Central memory CD4-positive, alpha-beta T cell (primary cell): ENCODE measurements around the gene KIF6.
"Not testable (repeated sequence)": the region's sequence is repeated elsewhere in the genome, so short reads cannot be mapped to it uniquely, and the experiment has no call there.

Experiments used
- DNase-seq: peaks from one replicate; pipeline ENCODE4 v3.0.0; 2022
- total RNA-seq, 3 experiments: gene quantifications; one replicate each; lab custom pipeline; 2026; lab: John Stamatoyannopoulos, UW

Gene KIF6
- 0 to 0.14 (median 0) reads per million in 3 experiments for total RNA-seq

GRCh38 chr6:39724787-39725631 is at the start of gene KIF6:
Gene KIF6, minus strand, starts transcription at chr6:39725408. Its CDS starts 98 bp downstream, at chr6:39725310.
- peak; percentile 49 for DNase-seq

- no peak for DNase-seq
These were observed 48.6 kb upstream of the KIF6 start for GRCh38 chr6:39773782-39774181.

- DNase-seq = no peak
These were observed 47.5 kb upstream of the KIF6 start for GRCh38 chr6:39772559-39773273.

GRCh38 chr6:39770446-39770845 is 45.2 kb upstream of the KIF6 start:
- no peak for DNase-seq

GRCh38 chr6:39769012-39769411 is 43.8 kb upstream of the KIF6 start:
- DNase-seq = no peak

GRCh38 chr6:39765508-39766065 is 40.4 kb upstream of the KIF6 start:
- DNase-seq = no peak

GRCh38 chr6:39760226-39760952 is 35.2 kb upstream of the KIF6 start:
- DNase-seq = no peak

- DNase-seq = no peak
These were observed 33.8 kb upstream of the KIF6 start for GRCh38 chr6:39758905-39759605.

GRCh38 chr6:39756582-39756981 is 31.4 kb upstream of the KIF6 start:
- DNase-seq = no peak

GRCh38 chr6:39755231-39755630 is 30.0 kb upstream of the KIF6 start:
- DNase-seq = no peak

GRCh38 chr6:39754514-39755115 is 29.4 kb upstream of the KIF6 start:
- no peak for DNase-seq

GRCh38 chr6:39753725-39754045 is 28.5 kb upstream of the KIF6 start:
- no peak for DNase-seq

GRCh38 chr6:39752835-39753724 is 27.9 kb upstream of the KIF6 start:
- no peak for DNase-seq

- DNase-seq = no peak
These were observed 21.6 kb upstream of the KIF6 start for GRCh38 chr6:39746795-39747194.

- no peak for DNase-seq
These were observed 8.5 kb upstream of the KIF6 start for GRCh38 chr6:39733704-39734103.

GRCh38 chr6:39731565-39731964 is 6.4 kb upstream of the KIF6 start:
- no peak for DNase-seq

- no peak for DNase-seq
These were observed 4.7 kb upstream of the KIF6 start for GRCh38 chr6:39729945-39730344.

- no peak for DNase-seq
These were observed 407 bp upstream of the KIF6 start for GRCh38 chr6:39725632-39725997.

GRCh38 chr6:39723350-39723749 is 1.9 kb downstream of the KIF6 start:
- not testable (repeated sequence) for DNase-seq

- no peak for DNase-seq
These were observed 10.4 kb downstream of the KIF6 start for GRCh38 chr6:39714802-39715201.
